Osteoblast (primary cell): ENCODE measurements around the gene NDOR1. TPM values are rescaled to one million over a fixed set of nuclear protein-coding genes. Genes with fewer than 3 reads are reported as not detected.

Source experiments
- DNase-seq: peaks from one replicate; pipeline ENCODE4 v3.0.0; 2011; ENCODE audit warnings: low spot score, mixed read lengths; ENCODE audit not compliant: insufficient read length; ENCODE audit errors: missing footprints
- H2AFZ ChIP-seq: 2 replicates; pipeline ENCODE4 v1.6.0; 2011; ENCODE audit warnings: mild to moderate bottlenecking, low read length
- H3K27ac ChIP-seq: 2 replicates; pipeline ENCODE4 v1.5.1; 2011; ENCODE audit warnings: mild to moderate bottlenecking, low read depth, low read length, moderate library complexity
- H3K27me3 ChIP-seq: 2 replicates; pipeline ENCODE4 v1.6.0; 2012; ENCODE audit warnings: mild to moderate bottlenecking, control low read depth, inconsistent platforms, low read length, moderate library complexity; ENCODE audit not compliant: insufficient read depth
- H3K36me3 ChIP-seq: 2 replicates; pipeline ENCODE4 v1.5.1; 2011; ENCODE audit warnings: mild to moderate bottlenecking, low read length, control low read depth, moderate library complexity; ENCODE audit not compliant: insufficient read depth
- H3K4me1 ChIP-seq: 2 replicates; pipeline ENCODE4 v1.5.1; 2011; ENCODE audit warnings: mild to moderate bottlenecking, low read length, control low read depth, moderate library complexity; ENCODE audit not compliant: insufficient read depth
- H3K4me2 ChIP-seq: 2 replicates; pipeline ENCODE4 v1.6.0; 2011; ENCODE audit warnings: mild to moderate bottlenecking, low read length; ENCODE audit not compliant: insufficient read depth
- H3K4me3 ChIP-seq: fragments of 200-600 bp; sonication (generic); 3 replicates; pipeline ENCODE4 v1.5.1; 2012; ENCODE audit warnings: mild to moderate bottlenecking, low read length, inconsistent platforms; ENCODE audit not compliant: insufficient read depth
- H3K79me2 ChIP-seq: 2 replicates; pipeline ENCODE4 v1.6.0; 2012; ENCODE audit warnings: mild to moderate bottlenecking, low read length, control low read depth, inconsistent platforms; ENCODE audit not compliant: insufficient read depth
- H3K9me3 ChIP-seq: 2 replicates; pipeline ENCODE4 v1.5.1; 2011; ENCODE audit warnings: low read depth, low read length, control low read depth
- H4K20me1 ChIP-seq: 2 replicates; pipeline ENCODE4 v1.6.0; 2012; ENCODE audit warnings: mild to moderate bottlenecking, low read length, control low read depth; ENCODE audit not compliant: insufficient read depth
- total RNA-seq: library from RNA; depleted of rRNA; stranded (reverse); fragments of >200 nt; gene quantifications from 2 replicates; pipeline ENCODE4 v1.2.3, GENCODE V29; 2012
- TF ChIP-seq, protein P1 (sequence below): IDR thresholded peaks from 2 replicates; pipeline ENCODE4 v1.5.1; 2011; ENCODE audit warnings: mild to moderate bottlenecking, low read depth, low read length, moderate library complexity; ENCODE audit errors: extremely low read depth

NDOR1 gene
- total RNA-seq, 1 donor, result 6.2 TPM

DNA sequence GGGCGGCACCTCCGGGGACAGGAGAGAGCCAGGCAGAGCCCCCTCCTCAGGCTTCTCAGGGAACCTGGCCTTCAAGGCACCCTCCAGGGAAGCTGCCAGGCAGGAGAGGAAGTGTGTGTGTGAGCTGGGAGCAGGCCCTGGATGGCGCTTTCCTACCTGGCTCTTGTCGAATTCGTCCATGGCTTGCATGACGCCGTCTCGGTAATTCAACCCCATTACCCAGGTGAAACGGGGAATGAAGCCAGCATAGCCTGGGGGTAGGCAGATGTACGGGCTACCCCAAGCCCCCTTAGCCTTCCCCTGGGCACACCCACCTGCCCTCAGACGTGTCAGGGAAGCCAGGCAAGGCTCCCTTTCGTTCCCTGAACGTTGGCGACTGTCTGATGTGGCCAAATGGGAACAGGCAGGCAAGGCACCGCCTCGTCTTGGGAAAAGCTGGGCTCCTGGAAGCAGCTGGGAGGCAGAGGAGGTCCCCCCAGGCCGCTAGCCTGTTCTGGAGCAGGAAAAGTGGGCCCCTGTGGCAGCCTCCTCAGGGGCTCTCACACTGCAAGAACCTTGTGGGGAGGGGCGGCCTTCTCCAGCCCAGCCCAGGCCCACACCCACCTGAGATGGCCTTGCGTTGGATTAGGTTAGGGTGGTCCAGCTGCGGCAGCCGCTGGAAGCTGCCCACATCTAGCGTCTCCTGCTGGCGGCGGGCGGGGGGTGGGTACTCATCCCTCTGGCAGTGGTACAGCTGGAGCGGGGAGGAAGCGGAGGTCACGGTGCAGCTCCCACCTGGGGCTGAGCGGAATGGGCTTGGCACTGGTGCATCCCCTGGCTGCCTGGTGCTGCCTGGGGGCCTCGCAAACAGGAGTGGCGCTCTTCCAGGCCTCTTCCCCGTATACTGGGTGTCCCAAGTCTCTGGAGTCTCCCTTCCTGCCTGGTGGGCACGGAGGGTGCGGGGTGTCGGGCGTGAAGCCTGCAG lies 39.3 kb downstream of the NDOR1 start:
- peaks cover 8% of the 10 kb centered on the region for H3K4me1 ChIP-seq
- no peak overlapping the region for H3K27ac ChIP-seq
- H3K4me2 ChIP-seq, result no peak overlapping the region
- TF ChIP-seq, protein P1, sequence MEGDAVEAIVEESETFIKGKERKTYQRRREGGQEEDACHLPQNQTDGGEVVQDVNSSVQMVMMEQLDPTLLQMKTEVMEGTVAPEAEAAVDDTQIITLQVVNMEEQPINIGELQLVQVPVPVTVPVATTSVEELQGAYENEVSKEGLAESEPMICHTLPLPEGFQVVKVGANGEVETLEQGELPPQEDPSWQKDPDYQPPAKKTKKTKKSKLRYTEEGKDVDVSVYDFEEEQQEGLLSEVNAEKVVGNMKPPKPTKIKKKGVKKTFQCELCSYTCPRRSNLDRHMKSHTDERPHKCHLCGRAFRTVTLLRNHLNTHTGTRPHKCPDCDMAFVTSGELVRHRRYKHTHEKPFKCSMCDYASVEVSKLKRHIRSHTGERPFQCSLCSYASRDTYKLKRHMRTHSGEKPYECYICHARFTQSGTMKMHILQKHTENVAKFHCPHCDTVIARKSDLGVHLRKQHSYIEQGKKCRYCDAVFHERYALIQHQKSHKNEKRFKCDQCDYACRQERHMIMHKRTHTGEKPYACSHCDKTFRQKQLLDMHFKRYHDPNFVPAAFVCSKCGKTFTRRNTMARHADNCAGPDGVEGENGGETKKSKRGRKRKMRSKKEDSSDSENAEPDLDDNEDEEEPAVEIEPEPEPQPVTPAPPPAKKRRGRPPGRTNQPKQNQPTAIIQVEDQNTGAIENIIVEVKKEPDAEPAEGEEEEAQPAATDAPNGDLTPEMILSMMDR, result no peak
- peaks cover 23% of the 10 kb centered on the region for H3K79me2 ChIP-seq
- DNase-seq, result peak; percentile 89
- no peaks in the 10 kb centered on the region for H3K9me3 ChIP-seq
- H2AFZ ChIP-seq, result no peak overlapping the region
- peaks cover 31% of the 10 kb centered on the region for H4K20me1 ChIP-seq
- peaks cover 3% of the 10 kb centered on the region for H3K27me3 ChIP-seq
- peaks cover 20% of the 10 kb centered on the region for H3K36me3 ChIP-seq
- H3K4me3 ChIP-seq, result no peak overlapping the region

DNA sequence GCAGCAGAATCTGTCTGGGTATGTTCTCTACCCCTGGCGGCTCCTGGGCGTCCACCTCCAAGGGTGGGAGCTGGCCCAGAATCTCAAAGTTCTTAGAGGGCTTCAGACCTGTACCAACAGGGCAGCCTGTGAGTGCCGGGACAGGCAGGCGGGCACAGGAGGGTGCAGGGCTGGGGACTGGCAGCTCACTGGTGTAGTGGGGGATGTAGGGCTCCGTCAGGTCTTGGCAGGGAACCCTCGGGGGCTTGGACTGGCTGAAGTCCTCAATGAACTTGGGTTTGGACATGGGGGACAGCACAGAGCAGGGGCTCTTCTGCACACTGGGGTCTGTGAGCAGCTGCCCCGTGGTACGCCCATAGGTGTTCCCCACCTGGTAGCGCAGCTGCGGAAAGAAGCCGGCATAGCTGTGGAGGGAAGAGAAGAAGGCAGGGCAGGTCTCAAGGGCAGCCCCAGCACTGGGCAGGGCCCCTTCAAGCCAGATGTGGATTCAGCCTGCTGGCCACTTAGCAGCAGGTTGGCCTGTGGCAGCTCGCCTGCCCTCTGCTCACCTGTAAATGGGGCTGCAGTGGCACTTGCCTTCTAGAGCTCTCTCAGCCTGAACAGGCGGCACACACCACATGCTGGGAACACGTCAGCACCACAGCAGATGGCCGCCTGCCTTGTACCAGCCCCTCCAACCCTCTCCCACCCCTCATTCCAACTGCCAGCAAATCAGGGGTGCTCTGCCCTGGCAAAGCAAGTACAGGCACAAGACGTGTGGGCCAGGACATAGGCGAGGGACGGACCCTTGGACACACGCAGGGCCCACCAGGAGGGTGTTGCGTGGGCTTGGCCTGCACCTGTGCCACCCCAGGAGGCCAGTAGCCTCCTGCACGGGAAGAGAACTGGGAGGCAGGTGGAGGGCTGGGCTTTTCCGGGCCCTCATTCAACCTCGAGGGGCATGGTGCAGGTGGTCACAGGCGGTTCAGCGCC lies 40.2 kb downstream of the NDOR1 start:
- Histone ChIP-seq H3K36me3 (peaks cover 20% of the 10 kb centered on the region), H3K27ac (no peak overlapping the region), H3K9me3 (no peaks in the 10 kb centered on the region), H3K4me2 (no peak overlapping the region), H2AFZ (no peak overlapping the region), H3K27me3 (peaks cover 5% of the 10 kb centered on the region), H4K20me1 (peaks cover 31% of the 10 kb centered on the region), H3K4me1 (peaks cover 8% of the 10 kb centered on the region), H3K4me3 (no peak overlapping the region), H3K79me2 (peaks cover 23% of the 10 kb centered on the region)
- peak; percentile 79 for DNase-seq
- TF ChIP-seq, protein P1, result no peak

DNA sequence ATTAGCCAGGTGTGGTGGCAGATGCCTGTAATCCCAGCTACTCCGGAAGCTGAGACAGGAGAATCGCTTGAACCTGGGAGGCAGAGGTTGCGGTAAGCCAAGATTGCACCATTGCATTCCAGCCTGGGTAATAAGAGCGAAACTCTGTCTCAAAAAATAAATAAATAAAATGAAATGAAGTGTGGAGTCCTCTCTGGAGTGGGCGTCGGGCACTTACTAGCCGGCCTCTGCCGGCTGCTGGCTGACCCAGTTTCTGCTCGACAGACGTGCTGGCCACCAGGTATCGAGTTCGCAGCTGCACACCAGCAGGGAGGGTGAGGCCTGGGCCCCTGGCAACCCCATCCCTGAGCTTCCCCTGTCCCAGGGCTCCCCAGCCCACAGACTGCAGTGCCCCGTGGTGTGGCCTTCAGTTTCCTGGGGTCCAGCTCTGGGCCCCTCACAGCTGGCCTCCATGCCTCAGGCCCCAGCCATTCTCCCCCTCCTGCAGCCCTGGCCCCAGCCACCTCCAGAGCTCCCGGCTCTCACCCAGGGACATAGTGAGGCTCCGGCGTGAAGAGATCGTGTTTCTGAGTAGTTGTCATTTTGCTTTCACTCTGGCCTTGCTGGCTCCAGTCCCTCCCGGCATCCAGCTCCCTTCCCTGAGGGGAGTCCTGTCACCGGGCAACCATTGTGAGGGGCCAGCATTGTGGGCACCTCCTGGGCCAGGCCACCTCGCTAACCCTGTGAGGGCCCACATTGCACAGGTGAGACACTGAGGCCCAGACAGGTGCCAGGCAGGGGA lies 41.8 kb downstream of the NDOR1 start:
- Histone ChIP-seq H3K9me3 (no peaks in the 10 kb centered on the region), H3K4me2 (peak overlapping the region; percentile 32), H4K20me1 (peaks cover 24% of the 10 kb centered on the region), H3K27me3 (peaks cover 5% of the 10 kb centered on the region), H3K27ac (no peak overlapping the region), H3K36me3 (peaks cover 14% of the 10 kb centered on the region), H2AFZ (no peak overlapping the region), H3K4me3 (peak overlapping the region; percentile 37), H3K79me2 (peaks cover 15% of the 10 kb centered on the region), H3K4me1 (peaks cover 5% of the 10 kb centered on the region)
- TF ChIP-seq, protein P1, result no peak
- peak; percentile 83 for DNase-seq
